ENCODE results near the gene FHL1.

Gene FHL1

GRCh38 chrX:136190038-136190713, 42.8 kb downstream of the FHL1 start:
- no peak for DNase-seq

GRCh38 chrX:136191171-136191570, 43.8 kb downstream of the FHL1 start:
- DNase-seq: no peak

GRCh38 chrX:136192135-136192534, 44.8 kb downstream of the FHL1 start:
- DNase-seq: no peak

GRCh38 chrX:136192839-136193414, 45.6 kb downstream of the FHL1 start:
- no peak for DNase-seq

DNA sequence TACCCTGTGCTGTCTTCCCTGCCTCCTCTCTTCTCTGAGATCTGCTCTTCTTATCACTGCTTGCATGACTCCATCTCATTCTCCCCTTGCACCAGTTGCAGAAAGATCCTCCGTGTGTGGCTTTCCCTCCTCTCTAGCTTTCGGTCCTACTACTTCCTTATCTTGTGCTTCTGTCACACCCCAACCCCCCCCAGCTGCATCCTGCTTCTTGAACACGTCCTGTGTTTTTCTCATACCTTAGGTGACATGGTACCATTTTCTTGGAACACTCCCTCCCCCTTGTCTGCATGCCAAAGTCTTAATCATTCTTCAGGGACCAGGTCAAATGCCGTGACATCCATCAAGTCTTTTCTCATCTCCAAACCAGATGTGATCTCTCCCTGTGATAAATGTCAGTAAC, 46.4 kb downstream of the FHL1 start:
- DNase-seq: no peak

GRCh38 chrX:136194536-136194935, 47.2 kb downstream of the FHL1 start:
- DNase-seq: no peak

DNA sequence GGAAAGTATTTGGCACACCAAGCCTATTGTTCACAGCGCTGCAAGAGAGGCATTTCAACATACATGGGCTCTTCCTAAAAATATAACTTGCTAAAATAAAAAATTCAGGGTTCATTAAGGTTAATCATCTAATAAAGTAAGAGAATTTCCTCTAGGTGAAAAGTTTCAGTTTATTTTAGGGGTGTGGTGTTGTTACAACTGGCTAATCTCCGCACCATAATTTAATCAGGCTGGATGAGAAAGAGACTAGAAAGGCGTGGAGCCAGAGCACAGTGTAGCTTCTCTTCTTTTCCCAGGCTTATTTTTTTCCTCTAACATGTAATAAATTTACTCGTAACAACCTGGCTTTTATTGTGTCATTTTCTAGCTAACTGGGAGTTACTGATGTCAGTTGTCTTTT, 47.9 kb downstream of the FHL1 start:
- DNase-seq: no peak

DNA sequence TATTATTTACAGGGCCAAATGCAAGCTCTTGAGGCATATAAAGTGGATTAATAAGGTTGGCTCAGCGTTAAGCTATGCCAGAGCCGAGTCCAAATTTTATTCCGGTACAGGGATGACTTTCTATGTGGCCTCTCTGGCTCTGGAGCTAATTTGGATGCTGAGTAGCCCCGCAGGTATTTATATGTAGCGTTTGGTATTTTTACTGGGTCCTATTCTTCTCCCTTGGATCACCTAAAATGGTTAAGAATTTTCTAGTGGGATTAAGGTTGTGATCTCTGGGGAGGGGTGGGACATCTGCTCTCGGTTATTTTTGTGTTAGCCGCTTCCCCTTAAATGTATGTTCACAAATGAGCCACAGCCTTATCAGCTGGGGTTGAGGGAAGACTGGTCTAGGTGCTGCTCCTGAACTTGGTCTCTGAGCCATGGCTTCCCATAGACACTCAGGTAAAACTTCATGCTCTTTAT, 49.4 kb downstream of the FHL1 start:
- no peak for DNase-seq

- no peak for DNase-seq
Observed at GRCh38 chrX:136198010-136198409, 50.7 kb downstream of the FHL1 start.

DNA sequence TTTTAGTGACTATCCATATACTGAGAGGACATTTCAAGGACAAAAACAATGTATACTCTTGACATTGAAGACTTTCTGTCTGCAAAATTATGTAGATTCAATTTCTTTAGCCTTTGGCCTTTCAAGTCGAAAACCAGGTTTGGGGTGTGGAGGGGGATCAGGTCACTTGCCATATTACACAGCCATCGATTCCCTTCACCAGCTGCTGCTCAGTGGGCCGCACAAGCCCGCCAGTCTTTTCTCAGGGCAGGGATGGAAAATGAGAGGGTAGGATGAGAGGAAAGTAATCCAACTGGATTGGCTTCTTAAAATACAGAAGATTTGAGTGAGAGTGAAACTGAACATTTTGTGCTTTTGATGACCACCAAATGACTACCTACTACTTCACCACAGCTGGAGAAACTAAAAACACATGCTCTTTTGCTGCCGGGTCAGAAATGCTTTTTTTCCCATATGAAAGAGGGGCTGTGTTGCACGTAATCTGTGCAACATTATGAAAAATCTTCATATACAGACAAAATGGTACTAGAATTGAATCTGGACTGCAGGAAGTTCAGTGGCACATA, 51.4 kb downstream of the FHL1 start:
- DNase-seq: no peak

DNA sequence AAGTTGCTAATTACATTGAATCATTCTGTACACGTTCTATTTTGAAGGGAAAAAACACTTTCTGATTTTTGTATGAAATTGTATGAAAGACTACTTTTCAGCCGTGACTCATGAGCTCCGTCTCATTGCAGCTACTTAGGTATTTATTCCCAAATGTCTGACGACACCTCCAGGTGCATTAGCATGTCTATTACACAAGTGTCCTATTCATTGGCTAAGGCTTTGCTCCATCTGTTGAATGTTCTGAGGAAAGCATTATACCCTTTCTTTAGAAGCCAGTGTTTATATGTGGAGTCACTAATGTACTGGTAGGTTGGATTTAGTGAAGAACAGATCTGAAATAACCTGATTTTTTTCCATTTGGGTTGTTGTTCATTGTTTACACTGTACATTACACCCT, 52.0 kb downstream of the FHL1 start:
- DNase-seq: no peak

DNA sequence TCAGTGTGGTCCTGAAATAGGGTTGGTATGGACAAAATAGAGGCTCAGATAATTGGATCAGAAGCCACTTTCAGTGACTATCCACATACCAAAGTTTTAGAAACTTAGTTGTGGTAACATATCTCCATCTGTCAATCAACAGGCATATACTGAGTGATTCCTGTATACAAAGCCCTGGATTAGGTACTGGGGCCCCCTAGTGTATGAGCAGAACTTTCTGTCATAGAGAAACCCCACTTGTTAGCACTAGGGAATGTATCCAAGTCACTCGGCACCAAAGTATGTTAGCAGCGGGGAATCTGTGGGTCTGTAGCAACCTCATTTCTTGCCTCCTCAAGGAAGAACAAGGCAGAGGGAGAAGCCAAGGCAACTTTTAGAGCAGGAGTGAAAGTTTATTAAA, 53.1 kb downstream of the FHL1 start:
- DNase-seq: no peak

DNA sequence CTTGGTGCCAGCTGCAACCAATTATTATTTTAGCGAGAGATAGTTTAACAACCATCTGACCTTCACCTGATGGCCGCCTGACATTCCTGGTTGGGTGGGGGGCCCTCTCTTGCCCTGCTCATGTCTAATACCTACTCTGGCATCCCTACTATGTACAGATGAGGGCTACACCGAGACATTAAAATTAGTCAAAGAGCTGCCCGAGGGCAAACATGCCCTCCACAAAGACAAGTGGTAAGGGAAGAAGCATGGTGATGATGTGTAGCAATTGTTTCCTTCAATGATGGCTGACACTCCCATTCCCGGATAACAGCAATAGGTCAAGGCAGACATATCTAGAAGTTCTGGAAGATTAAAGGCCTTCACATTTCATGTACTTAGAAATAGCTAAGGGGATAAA, 54.3 kb downstream of the FHL1 start:
- DNase-seq: no peak

- DNase-seq: no peak
Observed at GRCh38 chrX:136202889-136203288, 55.6 kb downstream of the FHL1 start.

- no peak for DNase-seq
Observed at GRCh38 chrX:136203438-136203837, 56.1 kb downstream of the FHL1 start.

- no peak for DNase-seq
Observed at GRCh38 chrX:136203951-136204350, 56.6 kb downstream of the FHL1 start.

DNA sequence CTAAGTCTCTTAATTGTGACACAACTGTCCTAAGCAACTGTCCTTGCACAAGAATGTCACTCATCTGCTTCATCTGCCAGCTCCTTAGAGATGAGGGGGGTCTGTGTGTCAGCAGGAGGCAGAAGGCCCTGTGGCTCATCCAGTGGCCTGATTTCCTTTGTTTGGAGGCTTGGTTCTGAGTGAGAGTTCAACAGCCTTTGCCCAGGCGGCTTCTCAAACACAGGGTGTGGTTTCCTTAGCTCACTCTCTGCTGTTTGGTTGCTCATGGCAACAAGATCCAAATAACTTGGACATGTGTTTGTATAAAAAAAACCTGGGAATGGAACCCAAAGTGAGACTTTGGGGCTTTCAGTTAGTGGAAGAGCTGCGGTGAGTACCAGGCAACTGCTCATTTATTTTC, 57.2 kb downstream of the FHL1 start:
- DNase-seq: no peak

DNA sequence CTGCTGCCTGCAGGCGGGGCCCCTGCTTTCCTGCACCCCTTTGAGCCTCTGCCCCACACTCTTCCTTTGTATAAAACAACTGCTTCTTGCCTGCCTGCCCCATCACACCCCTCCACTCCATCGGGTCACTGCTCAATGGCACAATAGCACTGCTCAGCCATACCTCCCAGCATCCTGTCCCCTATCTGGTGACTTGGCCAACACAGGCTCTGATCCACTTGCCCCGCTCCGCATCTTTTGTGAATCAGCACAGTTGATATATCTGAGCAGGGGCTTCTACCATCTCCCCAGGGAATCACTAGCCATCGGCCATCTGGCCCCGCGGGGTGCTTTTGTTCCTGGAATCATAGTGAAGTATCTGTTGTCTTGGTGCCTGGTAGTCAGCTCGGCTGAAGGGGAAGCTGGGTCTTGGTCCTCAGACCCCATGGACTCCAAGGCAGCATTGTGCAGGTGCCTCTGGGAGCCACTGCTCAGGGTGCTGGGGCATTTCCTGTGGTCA, 58.6 kb downstream of the FHL1 start:
- no peak for DNase-seq

- DNase-seq: no peak
Observed at GRCh38 chrX:136206916-136207315, 59.6 kb downstream of the FHL1 start.

DNA sequence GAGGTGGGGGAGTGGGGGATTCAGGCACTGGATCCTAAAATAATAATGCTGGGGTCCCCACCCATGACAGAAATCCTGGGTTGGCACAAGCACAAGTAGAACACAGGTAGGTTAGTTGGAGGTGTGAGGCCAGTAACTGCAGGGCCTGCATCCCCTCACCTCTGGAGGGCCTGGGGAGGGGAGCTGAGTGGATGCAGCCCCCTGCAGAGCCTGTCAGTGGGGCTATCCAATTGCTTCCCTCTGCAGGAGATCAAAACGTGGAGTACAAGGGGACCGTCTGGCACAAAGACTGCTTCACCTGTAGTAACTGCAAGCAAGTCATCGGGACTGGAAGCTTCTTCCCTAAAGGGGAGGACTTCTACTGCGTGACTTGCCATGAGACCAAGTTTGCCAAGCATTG, 60.2 kb downstream of the FHL1 start:
- DNase-seq: no peak

GRCh38 chrX:136209016-136209738, 61.8 kb downstream of the FHL1 start:
- no peak for DNase-seq

- no peak for DNase-seq
Observed at GRCh38 chrX:136209751-136210150, 62.4 kb downstream of the FHL1 start.

- no peak for DNase-seq
Observed at GRCh38 chrX:136210243-136210642, 62.9 kb downstream of the FHL1 start.

DNA sequence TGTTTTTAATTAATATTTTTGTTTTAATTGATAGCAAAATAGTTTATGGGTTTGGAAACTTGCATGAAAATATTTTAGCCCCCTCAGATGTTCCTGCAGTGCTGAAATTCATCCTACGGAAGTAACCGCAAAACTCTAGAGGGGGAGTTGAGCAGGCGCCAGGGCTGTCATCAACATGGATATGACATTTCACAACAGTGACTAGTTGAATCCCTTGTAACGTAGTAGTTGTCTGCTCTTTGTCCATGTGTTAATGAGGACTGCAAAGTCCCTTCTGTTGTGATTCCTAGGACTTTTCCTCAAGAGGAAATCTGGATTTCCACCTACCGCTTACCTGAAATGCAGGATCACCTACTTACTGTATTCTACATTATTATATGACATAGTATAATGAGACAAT, 63.5 kb downstream of the FHL1 start:
- DNase-seq: no peak
